Measurements from ENCODE around the gene MVD. TPM values are rescaled to one million over a fixed set of nuclear protein-coding genes. Genes with fewer than 3 reads are reported as not detected.

MVD gene
- total and polyA plus RNA-seq, 10 of the 15 experiments (the other 5 are each of a cell fraction or from before 2014, with no cell fraction given), result 5.0 to 147 (median 65.0) TPM

- Histone ChIP-seq H4K20me1 (ENCODE audit: control insufficient read depth, insufficient read depth) (no peaks in the 10 kb centered on the region), H3K9ac (ENCODE audit: control insufficient read depth, insufficient read depth, low read length) (no peak overlapping the region), H3K36me3 (ENCODE audit: control insufficient read depth in 2 of 2, insufficient read depth in 2 of 2, low read length in 1 of 2) (peaks cover 10 to 55% of the 10 kb centered on the region in 2 experiments; a peak in 3 of 4 replicates), H2AFZ (ENCODE audit: control insufficient read depth, low read depth, low read length) (no peak overlapping the region), H3K4me1 (ENCODE audit: control insufficient read depth, insufficient read depth, low read length) (no peaks in the 10 kb centered on the region), H3K79me2 (ENCODE audit: control insufficient read depth, insufficient read depth, low read length) (no peaks in the 10 kb centered on the region), H3K9me3 (replicated peaks; ENCODE audit: control insufficient read depth, insufficient read depth, low read length) (no peaks in the 10 kb centered on the region), H3K4me2 (ENCODE audit: control insufficient read depth, insufficient read depth) (no peak overlapping the region), H3K27ac (ENCODE audit: control insufficient read depth, insufficient read depth) (no peak overlapping the region), H3K4me3 (no peak overlapping the region), H3K27me3 (replicated peaks in 1 of 2; ENCODE audit: control insufficient read depth in 2 of 2, insufficient read depth in 2 of 2, low read length in 1 of 2) (no peaks in the 10 kb centered on the region)
- 91% methylated on average over 14 of the region's 14 CpGs for WGBS (ENCODE audit: insufficient coverage, insufficient replicate concordance, low lambda C conversion rate, missing lambda C conversion rate)
- FAIRE-seq, result no peak
- BruUV-seq (replicated peaks), result no TSS peak
- CTCF ChIA-PET, result interaction anchor here (1.5 kb wide), 1 partner anchor 13 kb away, joined by 5 read pairs; no protein-coding TSS in a partner anchor
- no peak for DNase-seq (ENCODE audit: low read depth, low spot score)
- RAD21 ChIA-PET (ENCODE audit: unreplicated experiment), result interaction anchor here (0.6 kb wide), 1 partner anchor 28 kb away, joined by 3 read pairs; no protein-coding TSS in a partner anchor
- POLR2A ChIA-PET, result interaction anchor here (0.6 kb wide), 1 partner anchor 16 kb away, joined by 4 read pairs; no protein-coding TSS in a partner anchor
- SMC1A ChIA-PET (ENCODE audit: uncharacterized antibody, unreplicated experiment), result no interaction called here
- no peak for ATAC-seq
- in situ Hi-C loops (cut with MboI), result loop anchor here (5.0 kb wide), 1 partner anchor 48 kb away; the partner anchor contains the start of gene ZC3H18
- intact Hi-C loops (cut with micrococcal nuclease; ENCODE audit: unreplicated experiment), result no loop called here
- TF ChIP-seq NRF1 (conservative IDR thresholded peaks at IDR 0.05; ENCODE audit: low read depth, low read length) (no peak), RBBP5 (conservative IDR thresholded peaks at IDR 0.05) (no peak), NFYB (IDR thresholded peaks at IDR 0.05; ENCODE audit: insufficient read depth, low read depth, low read length) (no peak), BCL11A (IDR thresholded peaks at IDR 0.05; ENCODE audit: low read depth, low read length) (no peak), TARDBP (IDR thresholded peaks at IDR 0.05; ENCODE audit: borderline replicate concordance) (no peak)
Observed at GRCh38 chr16:88619859-88620815, 42.8 kb downstream of the MVD start.

All from GM12878 (cell line).